GM18868 (cell line): ENCODE measurements around the gene KLKB1.
A peak's percentile ranks its signal among the peaks of the same experiment; 100 is the strongest.

Experiments used
- ATAC-seq: cut with Tn5 transposase; IDR thresholded peaks from one replicate; pipeline ENCODE4 v1.9.1; 2021; ENCODE audit warnings: mild to moderate bottlenecking, moderate library complexity; ENCODE audit not compliant: unreplicated experiment

Gene KLKB1

DNA sequence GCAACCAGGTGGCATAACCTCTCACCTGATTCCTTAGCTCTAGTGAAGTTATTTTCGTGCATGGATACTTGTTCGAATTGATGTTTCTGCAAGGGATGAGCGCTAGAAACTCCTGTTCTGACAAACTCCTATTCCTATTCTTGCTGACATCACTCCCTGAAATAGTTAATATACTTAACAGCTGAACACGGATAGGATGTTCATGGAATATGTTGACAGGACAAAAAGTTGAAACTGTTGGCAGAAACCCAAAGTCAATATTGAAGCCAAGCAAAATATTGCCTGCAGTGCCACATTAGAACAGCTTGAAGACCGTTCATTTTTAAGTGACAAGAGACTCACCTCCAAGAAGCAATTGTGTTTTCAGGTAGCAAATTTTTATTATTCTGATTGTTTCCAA lies at the start of gene KLKB1:
KLKB1 (plus strand) TSS at position 287 of the 400 bp plus-strand sequence. CDS start 689 bp downstream, outside the sequence.
- no peak for ATAC-seq

DNA sequence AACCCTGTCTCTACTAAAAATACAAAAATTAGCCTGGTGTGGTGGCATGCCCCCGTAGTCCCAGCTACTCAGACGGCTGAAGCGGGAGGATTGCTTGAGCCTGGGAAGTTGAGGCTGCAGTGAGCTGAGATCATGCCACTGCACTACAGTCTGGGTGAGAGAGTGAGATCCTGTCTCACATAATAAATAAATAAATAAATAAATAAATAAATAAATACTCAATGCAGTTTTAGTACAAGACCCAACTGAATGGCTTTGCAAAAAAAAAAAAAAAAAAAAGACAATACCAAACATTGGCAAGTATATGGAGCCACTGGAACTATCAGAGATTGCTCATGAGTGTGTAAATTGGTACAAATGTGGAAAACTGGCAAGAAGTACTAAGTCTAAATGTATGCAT lies 39.2 kb upstream of the KLKB1 start:
- no peak for ATAC-seq

DNA sequence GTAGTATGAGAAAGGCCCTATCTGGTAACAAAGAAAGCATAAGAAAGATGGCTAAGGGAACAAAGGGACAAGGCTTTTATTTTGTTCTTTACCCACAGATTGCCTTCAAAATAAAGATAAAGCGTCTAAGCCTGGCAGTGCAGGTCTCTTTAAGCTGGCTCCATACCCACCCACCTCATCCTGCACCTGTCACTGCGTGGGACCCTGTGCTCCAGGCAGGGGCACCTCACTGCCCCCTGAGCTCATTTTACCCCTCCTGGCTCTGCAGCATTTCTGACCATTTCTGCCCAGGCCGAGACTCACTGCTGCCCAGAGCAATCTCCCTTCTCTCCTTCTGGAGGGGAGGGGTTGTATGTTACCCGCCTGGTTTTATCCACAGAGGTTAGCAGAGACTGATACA lies 37.7 kb upstream of the KLKB1 start:
- ATAC-seq = no peak

DNA sequence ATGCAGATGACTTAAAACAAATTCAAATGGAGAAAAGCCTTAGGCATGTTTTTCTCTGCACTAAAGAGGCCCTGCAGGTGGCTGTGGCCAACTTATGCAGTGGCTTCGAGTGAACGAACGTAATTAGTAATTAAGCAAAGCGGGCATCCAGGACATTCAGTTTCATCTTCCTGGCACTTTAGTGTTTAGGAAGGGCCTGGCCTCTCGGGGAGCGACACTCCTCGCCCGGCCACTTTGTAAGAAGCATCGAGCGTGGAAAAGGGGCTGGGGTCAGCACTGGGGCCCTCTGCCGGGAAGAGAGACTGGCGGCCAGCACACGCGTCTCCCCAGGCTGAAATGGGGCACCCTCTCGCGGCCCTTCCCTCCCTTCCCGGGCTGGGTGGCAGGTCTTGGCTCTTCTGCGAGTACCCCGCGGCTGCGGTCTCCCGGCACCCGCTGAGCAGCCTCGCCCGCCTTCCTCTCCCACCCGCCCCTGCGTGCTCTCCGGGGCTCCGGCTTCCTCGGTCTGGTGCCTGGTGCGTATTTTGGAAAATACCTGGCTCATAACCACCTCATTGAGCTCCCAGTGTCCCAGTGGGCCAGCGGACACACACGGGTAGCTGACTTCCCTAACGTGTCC lies 36.6 kb upstream of the KLKB1 start:
- peak; percentile 32 for ATAC-seq

DNA sequence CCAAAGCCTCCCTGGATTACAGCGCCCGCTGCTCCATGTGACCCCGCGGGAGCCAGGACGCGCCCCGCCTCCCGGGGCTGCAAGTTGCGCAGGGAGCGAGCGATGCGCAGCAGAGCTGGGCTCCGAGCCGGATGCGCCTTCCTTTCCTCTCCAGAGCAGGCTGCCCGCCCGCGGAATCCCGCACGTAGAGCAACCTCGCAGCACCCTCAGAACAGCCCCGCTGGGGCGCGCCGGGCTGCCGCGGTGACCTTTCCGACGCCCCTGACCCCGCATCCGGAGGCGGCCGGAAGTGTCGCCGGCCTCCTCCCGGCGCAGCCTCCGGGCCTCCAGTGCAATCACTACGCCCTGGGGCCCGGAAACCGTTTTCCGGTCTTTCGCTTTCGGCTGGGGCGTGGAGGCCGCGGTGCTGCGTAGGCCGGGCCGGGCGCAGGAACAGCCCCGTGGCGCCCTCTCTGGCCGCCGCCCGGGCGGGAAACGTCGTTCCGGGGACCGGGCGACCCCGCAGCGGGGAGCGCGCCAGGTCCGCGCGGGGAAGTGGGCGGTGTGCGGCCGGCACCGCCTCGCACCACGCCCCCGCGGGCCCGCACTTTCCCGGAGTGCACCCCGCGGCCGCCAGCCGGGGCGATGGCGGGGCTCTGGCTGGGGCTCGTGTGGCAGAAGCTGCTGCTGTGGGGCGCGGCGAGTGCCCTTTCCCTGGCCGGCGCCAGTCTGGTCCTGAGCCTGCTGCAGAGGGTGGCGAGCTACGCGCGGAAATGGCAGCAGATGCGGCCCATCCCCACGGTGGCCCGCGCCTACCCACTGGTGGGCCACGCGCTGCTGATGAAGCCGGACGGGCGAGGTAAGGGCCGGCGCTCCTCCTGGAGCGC lies 35.9 kb upstream of the KLKB1 start, which contains the start of gene CYP4V2:
CYP4V2 (plus strand) TSS at position 368 of the 866 bp plus-strand sequence; CDS start at position 625, 257 bp downstream.
- ATAC-seq = peak; percentile 81

DNA sequence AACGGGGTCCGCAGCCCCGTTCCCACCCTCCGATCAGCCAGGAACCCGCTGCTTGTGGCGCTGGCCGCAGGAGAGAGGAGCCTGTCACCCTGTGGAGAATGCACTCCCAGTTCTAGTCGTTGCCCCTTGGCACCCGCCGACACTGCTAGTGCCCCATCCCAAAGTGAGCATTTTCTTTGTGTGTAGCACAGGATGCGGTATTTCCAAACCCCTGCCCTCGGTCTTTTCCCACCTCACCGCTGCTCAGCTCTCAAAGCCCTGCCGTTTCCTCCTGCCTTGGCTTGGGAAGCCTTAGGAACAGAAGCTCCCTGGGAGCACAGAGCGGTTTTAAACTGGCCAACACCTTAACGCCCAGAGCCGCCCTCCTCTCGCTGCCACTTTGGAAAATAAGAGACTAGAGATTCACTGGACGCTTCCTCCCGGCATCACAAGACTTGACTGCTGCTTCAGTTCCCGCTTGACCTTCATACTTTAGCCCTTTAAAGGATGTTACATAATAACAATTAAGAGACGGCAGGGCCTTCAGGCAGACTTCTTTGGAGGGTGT lies 35.2 kb upstream of the KLKB1 start:
- peak; percentile 0 for ATAC-seq

DNA sequence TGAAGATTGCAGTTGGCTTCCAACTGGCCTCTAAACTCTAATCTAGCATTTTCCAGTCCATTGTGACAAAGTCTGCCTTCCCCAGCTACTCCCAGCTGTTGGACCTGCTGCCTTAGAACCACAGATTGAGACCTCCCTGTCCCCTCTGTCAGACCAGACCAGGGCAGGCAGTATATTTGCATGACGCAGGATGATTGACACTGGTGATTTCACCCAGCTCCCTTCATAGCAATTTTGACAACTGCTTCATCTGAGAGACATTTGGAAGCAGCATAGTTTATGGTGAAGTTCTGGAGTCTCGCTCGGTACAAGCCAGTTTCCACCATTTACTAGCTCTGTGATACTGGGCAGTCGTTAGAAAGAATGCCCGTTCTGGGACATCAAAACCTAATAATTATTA lies 33.5 kb upstream of the KLKB1 start:
- ATAC-seq = no peak

DNA sequence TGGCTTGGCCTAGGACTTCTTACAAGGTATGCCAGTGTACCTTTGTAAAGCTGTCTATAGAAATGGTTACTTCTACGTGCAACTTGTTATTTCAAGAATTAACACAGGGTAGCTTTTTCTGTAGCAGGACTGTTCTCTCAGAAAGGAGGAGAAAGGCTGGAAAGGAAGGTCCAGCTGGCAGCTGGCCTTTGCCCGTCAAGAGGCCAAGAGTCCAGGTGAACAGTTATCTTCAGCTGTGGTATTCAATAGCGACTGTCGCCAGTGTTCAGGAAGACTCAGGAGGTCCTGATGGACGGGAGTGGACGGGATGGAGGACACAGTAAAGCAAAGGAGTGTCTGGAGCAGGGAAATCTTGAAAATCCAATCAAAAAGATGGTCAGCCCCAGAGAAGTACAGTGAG lies 31.2 kb upstream of the KLKB1 start:
- no peak for ATAC-seq

DNA sequence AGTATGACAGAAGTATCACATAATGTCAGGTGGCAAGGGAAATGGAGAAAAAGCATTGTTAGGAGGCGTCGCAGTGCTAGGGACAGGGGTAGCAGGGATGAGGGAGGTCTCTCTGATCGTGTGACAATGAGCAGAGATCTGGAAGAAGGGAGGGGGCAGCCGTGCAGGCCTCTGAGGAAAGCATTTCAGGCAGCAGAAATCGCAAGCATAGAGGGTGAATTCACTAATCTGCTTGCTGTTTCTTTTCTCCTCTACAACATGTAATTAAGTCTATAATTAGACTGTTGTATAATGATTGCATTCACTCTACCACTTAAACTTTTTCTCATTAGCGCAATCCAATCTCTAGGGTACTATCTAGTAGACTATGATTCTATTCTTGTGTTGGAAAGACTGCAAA lies 26.8 kb upstream of the KLKB1 start:
- ATAC-seq = no peak

DNA sequence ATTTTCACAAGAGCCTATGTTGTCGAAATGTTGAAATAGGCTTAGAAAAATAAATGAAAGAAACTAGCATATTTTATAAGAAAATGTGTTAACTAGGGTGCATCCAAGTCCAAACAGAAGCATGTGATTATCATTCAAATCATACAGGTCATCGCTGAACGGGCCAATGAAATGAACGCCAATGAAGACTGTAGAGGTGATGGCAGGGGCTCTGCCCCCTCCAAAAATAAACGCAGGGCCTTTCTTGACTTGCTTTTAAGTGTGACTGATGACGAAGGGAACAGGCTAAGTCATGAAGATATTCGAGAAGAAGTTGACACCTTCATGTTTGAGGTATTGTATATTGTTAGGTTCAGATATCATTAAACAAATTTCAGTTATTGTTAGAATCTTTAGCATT lies 26.3 kb upstream of the KLKB1 start:
- no peak for ATAC-seq

DNA sequence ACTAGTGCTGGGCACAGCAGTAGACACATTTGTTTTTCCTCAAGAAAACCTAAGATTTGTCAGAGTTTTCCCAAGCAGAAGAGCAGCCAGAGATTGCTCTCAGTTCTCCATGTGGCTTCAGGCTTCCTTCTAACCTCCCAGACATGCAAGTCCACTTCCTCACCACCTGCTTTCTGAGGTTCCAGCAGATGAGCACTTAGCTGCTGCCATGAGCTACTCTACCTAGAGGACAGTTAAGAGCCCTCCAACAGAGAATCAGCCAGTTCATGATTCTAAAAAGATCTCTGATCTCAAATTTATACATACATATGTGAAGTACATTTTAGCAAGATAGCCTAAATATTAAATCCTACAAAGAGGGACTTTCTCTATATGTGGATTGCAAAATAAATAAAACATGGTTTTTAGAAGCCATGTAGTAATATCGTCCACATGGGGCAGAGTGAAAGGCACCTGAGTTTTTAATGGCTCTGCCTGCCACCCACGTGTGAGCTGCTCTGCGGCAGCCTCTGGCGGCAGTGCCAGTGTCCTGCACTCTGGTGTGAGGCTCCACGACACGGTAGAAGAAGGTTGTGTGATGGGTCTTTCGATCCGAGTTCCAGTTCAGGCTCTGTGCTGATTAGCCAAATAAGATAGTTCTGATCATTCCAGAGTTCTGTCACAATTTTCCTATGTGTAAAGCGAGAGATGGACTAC lies 25.6 kb upstream of the KLKB1 start:
- peak; percentile 85 for ATAC-seq

DNA sequence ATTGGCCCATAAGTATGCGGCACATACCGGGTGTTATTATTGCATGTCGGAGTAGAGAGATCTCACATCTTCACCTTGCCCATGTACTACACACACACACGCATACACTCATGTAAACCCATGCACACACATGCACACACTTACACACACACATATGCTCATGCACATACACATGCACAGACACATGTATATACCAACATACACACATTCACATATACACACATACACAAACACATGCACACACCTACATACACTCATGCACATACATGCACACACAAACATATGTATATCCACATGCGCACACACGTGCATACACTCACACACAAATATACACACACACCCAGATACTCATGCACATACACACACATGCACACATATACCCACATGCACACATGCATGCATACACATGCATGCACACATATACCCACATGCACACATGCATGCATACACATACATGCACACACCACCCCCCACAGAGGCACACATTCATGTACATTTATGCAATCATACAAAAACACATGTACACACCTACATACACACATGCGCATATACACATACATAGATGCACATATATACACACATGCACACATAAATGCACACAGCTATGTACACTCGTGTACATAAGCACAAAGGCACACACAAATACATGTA lies 24.7 kb upstream of the KLKB1 start:
- no peak for ATAC-seq

DNA sequence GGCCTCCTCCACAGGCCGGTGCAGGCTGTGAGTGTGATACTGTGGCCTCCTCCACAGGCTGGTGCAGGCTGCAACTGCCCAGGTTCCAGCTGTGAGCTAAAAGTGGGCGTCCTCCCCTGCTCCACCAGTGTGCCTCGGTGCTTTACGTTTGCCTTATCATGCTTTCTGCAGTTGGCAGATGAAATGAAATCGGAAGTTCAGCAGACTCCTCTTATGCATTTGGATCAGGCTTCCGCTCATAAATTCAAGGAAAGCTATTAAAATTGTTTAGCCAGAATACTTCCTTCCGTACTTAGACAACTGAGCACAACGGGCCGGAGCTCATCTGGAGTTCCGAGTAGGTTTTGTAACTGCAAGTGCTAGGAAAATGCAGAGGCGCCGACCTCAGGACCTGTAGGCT lies 23.9 kb upstream of the KLKB1 start:
- peak; percentile 20 for ATAC-seq

DNA sequence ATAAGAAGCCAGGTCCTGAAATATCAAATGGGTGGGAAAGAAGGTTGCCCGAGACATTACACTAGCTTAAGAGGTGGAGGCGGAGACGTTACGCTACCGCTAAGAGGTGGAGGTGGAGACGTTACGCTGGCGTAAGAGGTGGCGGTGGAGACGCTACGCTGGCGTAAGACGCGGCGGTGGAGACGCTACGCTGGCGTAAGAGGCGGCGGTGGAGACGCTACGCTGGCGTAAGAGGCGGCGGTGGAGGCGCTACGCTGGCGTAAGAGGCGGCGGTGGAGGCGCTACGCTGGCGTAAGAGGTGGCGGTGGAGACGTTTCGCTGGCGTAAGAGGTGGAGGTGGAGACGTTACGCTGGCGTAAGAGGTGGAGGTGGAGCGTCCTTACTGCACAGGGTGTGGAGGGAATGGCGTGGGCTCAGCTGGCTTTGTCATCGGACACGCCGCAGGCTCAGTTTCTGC lies 23.2 kb upstream of the KLKB1 start:
- peak; percentile 65 for ATAC-seq

DNA sequence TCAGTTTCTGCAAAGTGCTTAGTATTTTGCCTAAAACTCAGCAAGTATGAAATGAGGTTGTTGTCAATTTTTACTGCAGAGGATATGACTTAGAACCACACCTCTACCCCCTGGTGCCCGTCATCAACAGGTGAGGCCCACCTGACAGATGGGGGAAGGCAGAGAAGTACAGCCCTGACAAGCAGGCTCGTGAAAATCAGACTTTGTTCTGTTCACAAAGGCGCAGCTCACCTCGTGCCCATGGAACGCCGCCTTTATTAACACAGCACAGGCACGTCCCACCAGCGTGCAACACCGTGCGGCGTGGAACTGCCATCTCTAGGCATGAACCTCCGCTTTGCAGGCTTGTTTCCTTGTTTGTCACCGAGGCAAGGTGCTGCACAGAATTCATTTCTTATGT lies 22.6 kb upstream of the KLKB1 start:
- ATAC-seq = no peak

DNA sequence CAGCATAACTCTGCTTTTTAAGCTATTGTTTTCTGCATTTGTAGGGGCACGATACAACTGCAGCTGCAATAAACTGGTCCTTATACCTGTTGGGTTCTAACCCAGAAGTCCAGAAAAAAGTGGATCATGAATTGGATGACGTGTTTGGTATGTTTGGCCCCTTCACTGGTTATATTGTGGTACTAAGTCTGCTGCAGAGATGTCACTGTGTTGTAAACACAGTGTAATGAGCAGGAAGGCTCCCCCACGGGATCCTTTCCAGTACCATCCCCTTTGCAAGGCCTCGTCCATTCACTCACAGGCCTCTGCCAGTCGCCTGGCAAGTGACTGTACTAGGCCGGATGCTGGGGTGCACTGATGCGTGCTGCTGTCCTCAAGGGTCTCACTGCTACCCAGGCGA lies 22.2 kb upstream of the KLKB1 start:
- no peak for ATAC-seq

DNA sequence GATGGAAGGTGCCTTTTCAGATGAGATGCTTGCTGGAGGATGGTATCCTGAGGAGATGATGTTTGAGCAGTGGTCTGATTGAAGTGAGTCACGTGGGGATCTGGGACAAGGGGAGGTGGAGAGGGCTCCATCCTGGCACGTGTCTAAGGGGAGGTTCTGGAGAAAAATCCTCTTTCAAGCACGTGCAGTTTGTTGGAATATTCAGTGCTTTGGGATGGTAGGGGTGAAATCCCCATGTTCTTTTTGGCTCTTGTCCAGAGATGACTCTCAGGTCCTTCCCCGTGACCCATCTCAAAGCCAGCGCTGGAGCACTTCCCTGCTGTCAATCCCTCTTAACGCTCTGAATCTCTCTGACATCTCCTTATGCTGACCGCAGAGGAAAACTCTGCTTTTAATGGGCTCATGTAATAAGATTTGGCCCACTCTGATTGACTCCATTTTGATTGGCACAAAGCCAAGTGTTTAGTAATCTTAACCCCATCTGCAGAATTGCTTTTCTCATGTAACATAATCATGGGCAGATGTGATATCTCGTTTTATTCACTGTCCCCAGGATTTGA lies 10.8 kb upstream of the KLKB1 start:
- no peak for ATAC-seq

DNA sequence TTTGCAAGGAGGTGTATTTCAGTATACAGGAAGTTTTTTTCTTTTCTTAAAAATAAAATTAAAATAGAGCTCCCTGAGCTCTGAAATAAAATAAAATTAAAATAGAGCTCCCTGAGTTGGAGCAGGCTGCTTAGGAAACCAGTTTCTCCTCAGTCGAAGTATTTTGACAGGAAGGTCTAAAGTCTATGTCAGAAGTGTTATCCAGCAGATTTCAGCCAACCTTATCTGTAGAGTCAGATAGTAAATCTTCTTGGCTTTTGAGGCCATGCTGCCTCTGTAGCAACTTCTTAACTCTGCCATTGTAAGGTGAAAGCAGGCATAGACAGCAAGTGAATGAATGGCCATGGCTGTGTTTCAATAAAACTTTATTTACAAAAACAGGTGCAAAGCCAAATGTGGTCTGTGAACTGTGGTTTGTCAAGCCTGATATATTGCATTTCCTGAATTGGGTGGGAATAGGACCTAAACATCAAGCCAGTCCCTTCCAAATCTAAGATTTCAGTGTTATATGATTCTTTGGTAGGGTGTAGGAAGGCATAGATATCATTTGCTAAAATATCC lies 9.5 kb upstream of the KLKB1 start:
- ATAC-seq = no peak

DNA sequence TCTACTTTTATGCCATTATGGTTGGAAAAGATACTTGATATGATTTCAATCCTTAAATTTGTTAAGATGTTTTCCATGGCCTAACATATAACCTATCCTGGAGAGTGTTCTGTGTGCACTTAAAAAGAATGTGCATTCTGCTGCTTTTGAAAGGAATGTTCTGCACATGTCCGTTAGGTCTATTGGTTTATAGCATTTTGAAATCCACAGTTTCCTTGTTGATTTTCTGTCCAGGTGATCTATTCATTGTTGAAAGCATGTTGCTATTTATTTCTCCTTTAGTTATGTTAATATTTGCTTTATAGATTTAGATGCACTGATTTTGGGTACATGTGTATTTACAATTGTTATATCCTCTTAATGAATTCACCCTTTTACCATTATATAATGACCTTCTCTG lies 5.7 kb upstream of the KLKB1 start:
- ATAC-seq = no peak

DNA sequence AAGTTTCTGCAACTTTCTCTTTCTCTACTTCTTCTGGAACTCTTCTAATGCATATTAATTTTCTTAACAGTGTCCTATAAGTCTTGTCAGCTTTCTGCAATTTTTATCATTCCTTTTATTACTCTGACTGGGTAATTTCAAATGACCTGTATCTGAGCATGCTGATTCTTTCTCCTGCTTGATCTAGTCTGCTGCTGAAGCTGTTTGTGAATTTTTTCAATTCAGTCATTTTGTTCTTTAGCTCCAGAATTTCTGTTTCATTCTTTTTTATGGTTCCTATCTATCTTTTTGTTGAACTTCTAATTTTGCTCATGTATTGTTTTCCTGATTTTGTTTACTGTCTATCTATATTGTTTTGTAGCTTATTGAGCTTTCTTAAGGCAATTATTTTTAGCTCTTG lies 1.5 kb upstream of the KLKB1 start:
- no peak for ATAC-seq
